Duodenal mucosa (tissue), 2 donors: ENCODE data around the gene ZBTB46.

Experiments used
- H3K27ac ChIP-seq: one replicate; pipeline ENCODE4 v1.7.0; 2013; ENCODE audit warnings: low read depth, low read length
- H3K27me3 ChIP-seq, 2 donors: one replicate each; pipeline ENCODE4 v1.7.0; 2013; ENCODE audit warnings: low read length in 2 of 2, control low read depth in 1 of 2; ENCODE audit not compliant: insufficient read depth in 2 of 2, control insufficient read depth in 1 of 2
- H3K36me3 ChIP-seq, 2 donors: one replicate each; pipeline ENCODE4 v1.7.0; 2013; ENCODE audit warnings: low read length in 2 of 2, control low read depth in 1 of 2; ENCODE audit not compliant: insufficient read depth in 2 of 2, control insufficient read depth in 1 of 2
- H3K4me1 ChIP-seq, 2 donors: one replicate each; pipeline ENCODE4 v1.7.0; 2013; ENCODE audit warnings: low read length in 2 of 2, control low read depth in 1 of 2; ENCODE audit not compliant: insufficient read depth in 2 of 2, control insufficient read depth in 1 of 2
- H3K4me3 ChIP-seq, 2 donors: one replicate each; pipeline ENCODE4 v1.7.0; 2013; ENCODE audit warnings: low read length in 2 of 2, low read depth in 1 of 2
- H3K9ac ChIP-seq, 2 donors: one replicate each; pipeline ENCODE4 v1.7.0; 2013; ENCODE audit warnings: low read length in 2 of 2, low read depth in 1 of 2
- H3K9me3 ChIP-seq, 2 donors: one replicate each; pipeline ENCODE4 v1.7.0; 2013; ENCODE audit warnings: low read length in 2 of 2, control low read depth in 1 of 2; ENCODE audit not compliant: control insufficient read depth in 1 of 2

The ZBTB46 gene

GRCh38 chr20:63819224-63819921 lies 11.7 kb downstream of the ZBTB46 start:
- H3K9me3 ChIP-seq: no peaks in the 10 kb centered on the region
- H3K27me3 ChIP-seq: no peaks in the 10 kb centered on the region
- peaks cover 0 to 11% of the 10 kb centered on the region in 2 donors for H3K4me1 ChIP-seq
- H3K27ac ChIP-seq: no peak overlapping the region
- no peak overlapping the region for H3K9ac ChIP-seq
- H3K4me3 ChIP-seq: peak overlapping the region in 1 of 2 donors; percentile 26
- no peaks in the 10 kb centered on the region for H3K36me3 ChIP-seq

DNA sequence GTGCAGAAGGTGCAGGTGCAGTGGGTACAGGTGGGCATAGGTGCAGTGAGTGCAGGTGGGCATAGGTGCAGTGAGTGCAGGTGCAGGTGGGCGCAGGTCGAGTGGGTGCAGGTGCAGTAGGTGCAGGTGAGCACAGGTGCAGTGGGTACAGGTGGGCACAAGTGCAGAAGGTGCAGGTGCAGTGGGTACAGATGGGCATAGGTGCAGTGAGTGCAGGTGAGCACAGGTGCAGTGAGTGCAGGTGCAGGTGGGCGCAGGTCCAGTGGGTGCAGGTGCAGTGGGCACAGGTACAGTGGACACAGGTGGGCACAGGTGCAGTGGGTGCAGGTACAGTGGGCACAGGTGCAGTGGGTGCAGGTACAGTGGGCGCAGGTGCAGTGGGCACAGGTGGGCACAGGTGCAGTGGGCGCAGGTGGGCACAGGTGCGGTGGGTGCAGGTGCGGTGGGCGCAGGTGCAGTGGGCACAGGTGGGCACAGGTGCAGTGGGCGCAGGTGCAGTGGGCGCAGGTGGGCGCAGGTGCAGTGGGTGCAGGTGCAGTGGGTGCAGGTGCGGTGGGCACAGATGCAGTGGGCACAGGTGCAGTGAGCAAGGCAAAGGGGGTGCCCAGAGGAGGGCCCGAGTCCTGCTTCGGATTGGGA lies 15.3 kb downstream of the ZBTB46 start:
- Histone ChIP-seq H3K9ac (no peak overlapping the region), H3K27ac (no peak overlapping the region), H3K4me1 (peaks cover 0 to 11% of the 10 kb centered on the region in 2 donors), H3K36me3 (no peaks in the 10 kb centered on the region), H3K27me3 (no peaks in the 10 kb centered on the region), H3K9me3 (no peaks in the 10 kb centered on the region), H3K4me3 (no peak overlapping the region)

DNA sequence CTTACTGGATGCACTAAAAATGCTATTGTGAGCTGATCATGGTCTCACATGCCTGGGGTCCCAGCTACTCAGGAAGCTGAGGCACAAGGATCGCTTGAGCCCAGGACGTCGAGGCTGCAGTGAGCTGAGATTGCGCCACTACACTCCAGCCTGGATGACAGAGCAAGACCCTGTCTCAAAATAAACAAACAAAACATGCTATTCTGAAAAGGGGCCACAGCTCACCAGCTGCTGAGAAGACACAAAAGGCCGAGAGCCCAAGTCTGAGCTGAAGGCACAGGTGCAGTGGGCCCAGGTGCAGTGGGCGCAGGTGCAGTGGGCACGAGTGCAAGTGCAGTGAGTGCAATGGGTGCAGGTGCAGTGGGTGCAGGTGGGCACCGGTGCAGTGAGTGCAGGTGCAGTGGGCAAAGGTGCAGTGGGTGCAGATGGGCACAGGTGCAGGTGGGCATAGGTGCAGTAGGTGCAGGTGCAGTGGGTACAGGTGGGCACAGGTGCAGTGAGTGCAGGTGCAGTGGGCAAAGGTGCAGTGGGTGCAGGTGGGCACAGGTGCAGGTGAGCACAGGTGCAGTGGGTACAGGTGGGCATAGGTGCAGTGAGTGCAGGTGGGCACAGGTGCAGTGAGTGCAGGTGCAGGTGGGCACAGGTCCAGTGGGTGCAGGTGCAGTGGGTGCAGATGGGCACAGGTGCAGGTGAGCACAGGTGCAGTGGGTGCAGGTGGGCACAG lies 16.0 kb downstream of the ZBTB46 start:
- Histone ChIP-seq H3K4me3 (no peak overlapping the region), H3K27me3 (no peaks in the 10 kb centered on the region), H3K9me3 (no peaks in the 10 kb centered on the region), H3K27ac (no peak overlapping the region), H3K36me3 (no peaks in the 10 kb centered on the region), H3K9ac (no peak overlapping the region), H3K4me1 (peaks cover 0 to 11% of the 10 kb centered on the region in 2 donors)

DNA sequence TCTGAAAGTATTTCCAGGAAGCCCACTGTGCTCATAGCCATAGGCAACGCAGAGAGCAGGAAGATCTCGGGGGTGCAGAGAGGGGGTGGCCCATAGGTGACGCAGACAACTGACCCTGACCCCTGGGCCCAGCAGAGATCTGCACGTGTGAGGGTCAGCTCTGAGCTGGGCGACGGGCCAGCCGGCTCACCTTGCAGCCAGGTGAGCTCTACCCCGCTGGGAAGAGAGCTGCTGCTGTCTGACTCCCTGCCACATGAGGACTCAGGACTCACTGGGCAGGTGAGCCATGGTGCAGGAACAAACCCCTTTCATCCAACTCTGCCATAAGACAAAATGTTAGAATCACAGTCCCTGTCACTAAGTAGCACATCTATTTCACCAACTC lies 19.6 kb downstream of the ZBTB46 start:
- no peaks in the 10 kb centered on the region for H3K9me3 ChIP-seq
- H3K36me3 ChIP-seq: no peaks in the 10 kb centered on the region
- H3K4me3 ChIP-seq: no peak overlapping the region
- no peaks in the 10 kb centered on the region for H3K27me3 ChIP-seq
- H3K9ac ChIP-seq: no peak overlapping the region
- no peak overlapping the region for H3K27ac ChIP-seq
- peaks cover 0 to 11% of the 10 kb centered on the region in 2 donors for H3K4me1 ChIP-seq

DNA sequence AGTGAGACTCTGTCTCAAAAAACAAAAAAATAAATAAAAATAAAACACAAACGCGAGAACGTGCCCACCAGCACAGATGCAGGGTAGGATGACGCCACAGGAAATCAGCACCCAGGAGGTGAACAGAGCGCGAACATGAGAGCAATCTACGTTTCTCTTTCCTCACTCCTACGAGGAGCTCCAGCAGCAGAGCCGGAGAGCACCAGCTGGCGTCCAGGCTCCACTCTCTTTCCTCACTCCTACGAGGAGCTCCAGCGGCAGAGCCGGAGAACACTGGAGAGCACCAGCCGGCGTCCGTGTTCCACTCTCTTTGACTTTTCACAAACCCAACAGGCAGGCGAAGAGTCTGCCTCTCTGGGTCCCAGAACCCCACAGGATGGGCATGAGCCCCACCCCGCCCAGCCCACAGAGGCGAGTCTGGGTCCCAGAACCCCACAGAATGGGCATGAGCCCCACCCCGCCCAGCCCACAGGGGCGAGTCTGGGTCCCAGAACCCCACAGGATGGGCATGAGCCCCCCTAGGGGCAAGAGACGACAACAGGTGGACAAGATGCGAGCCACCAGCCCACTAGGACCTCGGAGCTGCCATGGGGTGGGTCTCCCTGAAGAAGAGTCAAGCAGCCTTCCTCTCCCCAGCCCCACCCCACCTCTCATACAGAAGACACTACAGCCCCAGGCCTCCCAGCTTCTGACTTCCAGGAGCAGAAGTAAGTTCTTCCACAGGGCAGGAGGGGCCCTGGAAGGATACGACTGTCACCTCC lies 20.2 kb downstream of the ZBTB46 start:
- no peak overlapping the region for H3K9ac ChIP-seq
- no peaks in the 10 kb centered on the region for H3K9me3 ChIP-seq
- no peak overlapping the region for H3K4me3 ChIP-seq
- no peaks in the 10 kb centered on the region for H3K27me3 ChIP-seq
- peaks cover 0 to 11% of the 10 kb centered on the region in 2 donors for H3K4me1 ChIP-seq
- H3K36me3 ChIP-seq: no peaks in the 10 kb centered on the region
- no peak overlapping the region for H3K27ac ChIP-seq

DNA sequence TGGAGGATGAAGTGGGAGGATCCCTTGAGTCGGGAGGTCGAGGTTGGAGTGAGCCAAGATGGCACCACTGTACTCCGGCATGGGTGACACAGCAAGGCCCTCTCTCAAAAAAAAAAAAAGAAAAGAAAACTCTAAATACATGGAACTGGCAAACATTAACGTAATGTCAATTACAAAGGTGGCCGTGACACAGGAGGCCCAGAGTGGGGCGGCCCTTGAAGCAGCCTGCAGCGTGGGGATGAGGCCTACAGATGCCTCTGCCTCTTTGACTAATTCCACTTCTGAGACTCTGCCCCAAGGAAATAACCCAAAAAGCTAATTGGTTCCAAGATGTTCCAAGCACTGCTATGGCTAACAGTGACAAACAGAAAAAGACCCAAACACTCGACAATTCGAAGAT lies 21.2 kb downstream of the ZBTB46 start:
- Histone ChIP-seq H3K36me3 (no peaks in the 10 kb centered on the region), H3K4me1 (peaks cover 0 to under 1% of the 10 kb centered on the region in 2 donors), H3K4me3 (no peak overlapping the region), H3K9me3 (no peaks in the 10 kb centered on the region), H3K27ac (no peak overlapping the region), H3K9ac (no peak overlapping the region), H3K27me3 (no peaks in the 10 kb centered on the region)

GRCh38 chr20:63808964-63809674 lies 21.9 kb downstream of the ZBTB46 start:
- no peaks in the 10 kb centered on the region for H3K9me3 ChIP-seq
- H3K36me3 ChIP-seq: no peaks in the 10 kb centered on the region
- H3K4me3 ChIP-seq: no peak overlapping the region
- H3K4me1 ChIP-seq: no peaks in the 10 kb centered on the region
- no peak overlapping the region for H3K9ac ChIP-seq
- H3K27ac ChIP-seq: no peak overlapping the region
- no peaks in the 10 kb centered on the region for H3K27me3 ChIP-seq

GRCh38 chr20:63808145-63808724 lies 22.8 kb downstream of the ZBTB46 start:
- Histone ChIP-seq H3K9ac (no peak overlapping the region), H3K27ac (no peak overlapping the region), H3K4me3 (no peak overlapping the region)

GRCh38 chr20:63807654-63808053 lies 23.4 kb downstream of the ZBTB46 start:
- no peaks in the 10 kb centered on the region for H3K27me3 ChIP-seq
- no peaks in the 10 kb centered on the region for H3K36me3 ChIP-seq
- H3K4me3 ChIP-seq: no peak overlapping the region
- H3K4me1 ChIP-seq: no peaks in the 10 kb centered on the region
- H3K9ac ChIP-seq: no peak overlapping the region
- H3K9me3 ChIP-seq: no peaks in the 10 kb centered on the region
- H3K27ac ChIP-seq: no peak overlapping the region

More at GRCh38 chr20:63808145-63808724, 22.8 kb downstream of the ZBTB46 start:
- Histone ChIP-seq H3K36me3 (no peaks in the 10 kb centered on the region), H3K27me3 (no peaks in the 10 kb centered on the region), H3K9me3 (no peaks in the 10 kb centered on the region), H3K4me1 (no peaks in the 10 kb centered on the region)
